ENCODE measurements around the gene NFXL1. TPM values are rescaled to one million over a fixed set of nuclear protein-coding genes. Genes with fewer than 3 reads are reported as not detected.

The NFXL1 gene
- total RNA-seq, 3 donors from 2014 or later = 12.0 to 14.1 (median 12.0) TPM

DNA sequence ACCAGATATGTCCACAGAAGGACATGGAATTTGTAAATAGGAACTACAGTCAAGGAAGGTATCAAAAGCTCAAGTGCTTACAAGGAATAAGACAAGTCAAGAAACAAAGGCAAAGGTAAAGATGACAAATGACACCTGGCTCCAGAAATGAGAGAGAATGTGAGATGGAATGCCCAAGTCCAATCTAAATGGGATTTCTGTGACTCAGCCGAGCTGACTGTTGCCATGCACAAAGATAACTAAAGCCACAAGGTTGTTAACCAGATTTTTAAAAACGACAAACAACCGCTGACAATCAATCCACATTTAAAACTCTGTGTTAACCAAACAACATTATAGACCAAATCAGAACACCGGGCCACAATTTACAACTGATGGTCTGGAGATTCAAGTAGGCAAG is 1.1 kb downstream of the NFXL1 start:
- ATAC-seq (peak; percentile 6), DNase-seq (no peak)
- intact Hi-C loops (cut with DNase I, micrococcal nuclease) = no loop called here
- Histone ChIP-seq H3K4me1 (ENCODE audit: low read depth) (no peaks in the 10 kb centered on the region), H3K36me3 (ENCODE audit: low read depth) (no peaks in the 10 kb centered on the region), H3K4me3 (peak overlapping the region; percentile 79), H3K9me3 (no peaks in the 10 kb centered on the region)
- TF ChIP-seq, protein P1, sequence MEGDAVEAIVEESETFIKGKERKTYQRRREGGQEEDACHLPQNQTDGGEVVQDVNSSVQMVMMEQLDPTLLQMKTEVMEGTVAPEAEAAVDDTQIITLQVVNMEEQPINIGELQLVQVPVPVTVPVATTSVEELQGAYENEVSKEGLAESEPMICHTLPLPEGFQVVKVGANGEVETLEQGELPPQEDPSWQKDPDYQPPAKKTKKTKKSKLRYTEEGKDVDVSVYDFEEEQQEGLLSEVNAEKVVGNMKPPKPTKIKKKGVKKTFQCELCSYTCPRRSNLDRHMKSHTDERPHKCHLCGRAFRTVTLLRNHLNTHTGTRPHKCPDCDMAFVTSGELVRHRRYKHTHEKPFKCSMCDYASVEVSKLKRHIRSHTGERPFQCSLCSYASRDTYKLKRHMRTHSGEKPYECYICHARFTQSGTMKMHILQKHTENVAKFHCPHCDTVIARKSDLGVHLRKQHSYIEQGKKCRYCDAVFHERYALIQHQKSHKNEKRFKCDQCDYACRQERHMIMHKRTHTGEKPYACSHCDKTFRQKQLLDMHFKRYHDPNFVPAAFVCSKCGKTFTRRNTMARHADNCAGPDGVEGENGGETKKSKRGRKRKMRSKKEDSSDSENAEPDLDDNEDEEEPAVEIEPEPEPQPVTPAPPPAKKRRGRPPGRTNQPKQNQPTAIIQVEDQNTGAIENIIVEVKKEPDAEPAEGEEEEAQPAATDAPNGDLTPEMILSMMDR (IDR thresholded peaks at IDR 0.05) = no peak

DNA sequence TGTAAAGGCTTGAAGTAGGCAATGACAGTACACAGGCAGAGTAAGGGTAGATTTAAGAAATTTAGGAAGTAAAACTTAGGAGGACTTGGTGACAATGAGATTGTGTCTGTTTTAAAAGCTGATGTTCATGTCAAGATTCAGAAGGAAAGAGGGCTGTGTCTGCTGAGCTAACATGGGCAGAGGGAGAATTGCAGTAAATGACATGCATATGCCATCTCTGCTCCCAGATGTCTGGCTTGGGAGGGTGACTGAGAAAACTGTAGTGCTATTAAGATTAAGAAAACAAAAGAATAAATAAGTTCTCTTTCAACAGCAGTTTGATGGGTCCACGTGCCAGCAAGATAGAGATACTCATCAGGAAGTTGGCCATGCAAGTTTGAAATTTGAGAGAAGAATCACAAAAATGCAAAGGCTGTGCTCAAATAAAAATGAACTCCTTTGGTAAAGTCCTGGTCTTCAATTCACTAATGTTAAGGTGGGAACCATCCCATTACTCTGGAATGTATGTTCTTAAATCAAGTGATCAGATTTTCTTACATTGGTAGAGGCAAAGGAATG is 7.2 kb downstream of the NFXL1 start:
- no peak for DNase-seq
- H3K4me3 ChIP-seq = no peak overlapping the region
- no peak for ATAC-seq
- no peaks in the 10 kb centered on the region for H3K9me3 ChIP-seq
- intact Hi-C loops (cut with DNase I, micrococcal nuclease) = no loop called here
- no peaks in the 10 kb centered on the region for H3K36me3 ChIP-seq (ENCODE audit: low read depth)
- TF ChIP-seq, protein P1 (IDR thresholded peaks at IDR 0.05) = no peak
- no peaks in the 10 kb centered on the region for H3K4me1 ChIP-seq (ENCODE audit: low read depth)

DNA sequence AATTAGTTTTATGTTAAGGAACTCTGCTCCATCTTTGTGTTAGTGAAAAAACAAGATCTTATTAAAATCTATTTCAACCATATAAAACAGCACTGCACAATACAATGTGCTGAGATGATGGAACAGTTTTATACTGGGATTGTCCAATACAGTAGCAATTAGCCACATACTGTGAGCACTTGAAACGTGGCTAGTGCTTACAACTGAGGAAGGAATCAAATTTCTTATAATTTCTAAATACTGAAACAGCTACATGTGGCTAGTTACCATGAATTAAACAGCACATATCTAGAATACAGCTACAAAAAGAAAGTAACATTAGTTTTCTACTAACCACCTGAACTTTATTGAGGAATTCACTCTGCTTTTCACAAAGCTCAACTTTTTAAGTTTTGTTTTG is 14.7 kb downstream of the NFXL1 start:
- ATAC-seq = no peak
- no peaks in the 10 kb centered on the region for H3K4me1 ChIP-seq (ENCODE audit: low read depth)
- TF ChIP-seq, protein P1 (IDR thresholded peaks at IDR 0.05) = no peak
- no peak for DNase-seq
- no peak overlapping the region for H3K4me3 ChIP-seq
- intact Hi-C loops (cut with DNase I, micrococcal nuclease) = no loop called here
- no peaks in the 10 kb centered on the region for H3K9me3 ChIP-seq
- no peaks in the 10 kb centered on the region for H3K36me3 ChIP-seq (ENCODE audit: low read depth)

DNA sequence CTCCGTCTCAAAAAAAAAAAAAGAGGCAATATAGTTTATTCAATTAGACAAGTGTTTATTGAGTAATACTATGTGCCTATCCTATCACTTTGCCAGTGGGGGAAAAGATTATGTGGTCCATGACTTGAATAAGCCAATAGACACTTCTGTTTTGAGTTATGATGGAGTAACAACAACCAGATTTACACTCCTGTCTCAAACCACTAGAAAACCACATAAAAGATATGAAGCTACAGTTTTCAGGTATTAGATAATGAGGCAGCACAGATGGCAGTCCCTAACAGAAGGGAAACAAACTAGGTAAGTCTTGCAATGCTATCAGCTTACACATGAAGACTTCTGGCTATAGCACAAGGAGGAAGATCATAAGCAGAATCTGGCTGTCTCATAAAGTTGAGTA is 22.5 kb downstream of the NFXL1 start:
- ATAC-seq (no peak), DNase-seq (no peak)
- TF ChIP-seq, protein P1 (IDR thresholded peaks at IDR 0.05) = no peak
- Histone ChIP-seq H3K36me3 (ENCODE audit: low read depth) (no peaks in the 10 kb centered on the region), H3K9me3 (no peaks in the 10 kb centered on the region), H3K4me1 (ENCODE audit: low read depth) (no peaks in the 10 kb centered on the region), H3K4me3 (no peak overlapping the region)
- intact Hi-C loops (cut with DNase I, micrococcal nuclease) = no loop called here

DNA sequence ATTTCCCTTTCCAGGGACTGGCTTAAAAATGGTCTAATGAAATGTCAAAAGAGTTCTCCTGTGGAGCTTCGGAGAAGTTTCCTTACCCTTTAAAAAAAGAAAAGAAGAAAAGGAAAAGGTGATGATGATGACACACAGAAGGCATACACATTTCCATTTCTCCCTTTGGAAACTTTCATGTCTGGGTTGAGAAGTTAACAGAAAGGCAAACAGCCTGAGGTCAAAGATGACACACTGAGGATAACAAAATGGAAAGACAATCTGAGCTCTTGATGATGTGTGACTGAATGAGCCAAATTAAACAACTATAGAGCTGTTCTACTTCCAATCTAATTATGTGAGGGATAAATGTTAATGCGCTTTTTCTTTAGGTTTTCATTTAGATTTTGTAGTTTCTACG is 32.2 kb downstream of the NFXL1 start:
- intact Hi-C loops (cut with DNase I, micrococcal nuclease) = no loop called here
- TF ChIP-seq, protein P1 (IDR thresholded peaks at IDR 0.05) = no peak
- H3K4me3 ChIP-seq = no peak overlapping the region
- ATAC-seq (no peak), DNase-seq (no peak)
- H3K9me3 ChIP-seq = no peaks in the 10 kb centered on the region
- H3K4me1 ChIP-seq (ENCODE audit: low read depth) = peaks cover 10% of the 10 kb centered on the region
- peaks cover 7% of the 10 kb centered on the region for H3K36me3 ChIP-seq (ENCODE audit: low read depth)

DNA sequence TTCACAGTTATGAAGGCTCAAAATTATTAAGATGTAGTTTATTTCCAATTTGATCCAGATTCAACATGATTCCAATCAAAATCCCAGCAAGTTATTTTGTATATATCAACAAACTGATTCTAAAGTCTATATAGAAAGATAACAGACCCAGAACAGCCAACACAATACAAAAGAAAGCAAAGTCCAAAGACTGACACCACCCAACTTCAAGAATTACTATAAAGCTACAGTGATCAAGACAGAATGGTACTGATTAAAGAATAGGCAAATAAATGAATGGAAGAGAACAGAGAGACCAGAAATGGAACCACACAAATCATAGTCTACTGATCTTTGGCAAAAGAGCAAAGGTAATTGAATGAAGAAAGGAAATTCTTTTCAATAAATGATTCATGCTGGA is 34.9 kb downstream of the NFXL1 start:
- peak; percentile 55 for ATAC-seq

More for the DNA sequence above, 34.9 kb downstream of the NFXL1 start:
- H3K9me3 ChIP-seq = no peaks in the 10 kb centered on the region
- peaks cover 10% of the 10 kb centered on the region for H3K4me1 ChIP-seq (ENCODE audit: low read depth)
- DNase-seq = no peak
- intact Hi-C loops (cut with DNase I, micrococcal nuclease) = no loop called here
- peaks cover 7% of the 10 kb centered on the region for H3K36me3 ChIP-seq (ENCODE audit: low read depth)
- TF ChIP-seq, protein P1 (IDR thresholded peaks at IDR 0.05) = no peak
- no peak overlapping the region for H3K4me3 ChIP-seq

All from mucosa of descending colon (tissue), 3 donors.